Colonic mucosa (tissue), 4 donors: ENCODE data around the gene DGKH. TPM values are rescaled to one million over a fixed set of nuclear protein-coding genes. Genes with fewer than 3 reads are reported as not detected.

Experiments used
- DNase-seq: peaks from one replicate; pipeline ENCODE4 v3.0.0-alpha.2; 2020
- H3K27ac ChIP-seq: fragments of 200-600 bp; one replicate; pipeline ENCODE4 v1.8.0; 2021
- H3K27me3 ChIP-seq: fragments of 200-600 bp; one replicate; pipeline ENCODE4 v1.8.0; 2021
- H3K36me3 ChIP-seq: fragments of 200-600 bp; one replicate; pipeline ENCODE4 v1.8.0; 2021
- H3K4me1 ChIP-seq: fragments of 200-600 bp; one replicate; pipeline ENCODE4 v1.8.0; 2021; ENCODE audit warnings: mild to moderate bottlenecking
- H3K4me3 ChIP-seq: fragments of 200-600 bp; one replicate; pipeline ENCODE4 v1.8.0; 2021
- H3K9ac ChIP-seq, 2 donors: one replicate each; pipeline ENCODE4 v1.7.0; 2013; ENCODE audit warnings: control low read depth in 2 of 2, low read depth in 2 of 2, low read length in 2 of 2
- H3K9me3 ChIP-seq: fragments of 200-600 bp; one replicate; pipeline ENCODE4 v1.8.0; 2021
- intact Hi-C: fragments of 100-400 bp; cut with DNase I; formaldehyde crosslinking; loops from one replicate; pipeline ENCODE4 v1.14.1; 2022
- total RNA-seq, 2 donors: library from RNA; stranded (reverse); fragmentation: NEBNext Ultra II Directional in 1 of 2; extraction: Animal tissue kit (Norgen Biotek cat#: 25700) in 1 of 2; gene quantifications; one replicate each; pipeline ENCODE4 v1.2.1, GENCODE V29; 2021
- TF ChIP-seq, protein P1 (sequence below): fragments of 200-600 bp; IDR thresholded peaks from one replicate; pipeline ENCODE4 v1.8.0; 2022; ENCODE audit warnings: antibody characterized with exemption, mild to moderate bottlenecking
- donor health status: healthy.
- donor health status: DM: no; HTN: no; CAD: no.
- donor health status: DM: no; HTN: no; CAD: no.

Gene DGKH
- total RNA-seq, 2 donors from 2014 or later, result 15.5 to 17.9 TPM

DNA sequence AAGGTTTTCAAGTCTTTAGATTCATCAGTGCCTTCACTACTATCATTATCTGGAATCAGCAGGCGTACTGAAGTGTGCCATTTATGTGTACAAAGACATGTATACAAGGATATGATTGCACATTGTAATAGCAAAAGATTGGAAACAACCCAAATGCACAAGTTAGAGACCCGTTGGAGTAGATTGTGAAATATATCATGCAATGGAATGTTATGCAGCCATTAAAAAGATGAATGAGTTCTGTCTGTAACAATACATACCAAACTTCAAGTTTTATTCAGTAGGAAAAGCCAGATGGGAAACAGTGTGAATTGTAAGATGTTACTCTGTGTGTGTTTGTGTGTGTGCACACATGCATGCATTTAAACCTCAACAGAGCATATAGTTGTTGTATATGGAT, 97.9 kb downstream of the DGKH start:
- no peaks in the 10 kb centered on the region for H3K36me3 ChIP-seq
- TF ChIP-seq, protein P1, sequence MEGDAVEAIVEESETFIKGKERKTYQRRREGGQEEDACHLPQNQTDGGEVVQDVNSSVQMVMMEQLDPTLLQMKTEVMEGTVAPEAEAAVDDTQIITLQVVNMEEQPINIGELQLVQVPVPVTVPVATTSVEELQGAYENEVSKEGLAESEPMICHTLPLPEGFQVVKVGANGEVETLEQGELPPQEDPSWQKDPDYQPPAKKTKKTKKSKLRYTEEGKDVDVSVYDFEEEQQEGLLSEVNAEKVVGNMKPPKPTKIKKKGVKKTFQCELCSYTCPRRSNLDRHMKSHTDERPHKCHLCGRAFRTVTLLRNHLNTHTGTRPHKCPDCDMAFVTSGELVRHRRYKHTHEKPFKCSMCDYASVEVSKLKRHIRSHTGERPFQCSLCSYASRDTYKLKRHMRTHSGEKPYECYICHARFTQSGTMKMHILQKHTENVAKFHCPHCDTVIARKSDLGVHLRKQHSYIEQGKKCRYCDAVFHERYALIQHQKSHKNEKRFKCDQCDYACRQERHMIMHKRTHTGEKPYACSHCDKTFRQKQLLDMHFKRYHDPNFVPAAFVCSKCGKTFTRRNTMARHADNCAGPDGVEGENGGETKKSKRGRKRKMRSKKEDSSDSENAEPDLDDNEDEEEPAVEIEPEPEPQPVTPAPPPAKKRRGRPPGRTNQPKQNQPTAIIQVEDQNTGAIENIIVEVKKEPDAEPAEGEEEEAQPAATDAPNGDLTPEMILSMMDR, result no peak
- H3K9ac ChIP-seq, result no peak overlapping the region
- H3K27me3 ChIP-seq, result no peaks in the 10 kb centered on the region
- intact Hi-C loops, result no loop called here
- no peak overlapping the region for H3K4me3 ChIP-seq
- DNase-seq, result no peak
- no peak overlapping the region for H3K27ac ChIP-seq
- H3K9me3 ChIP-seq, result no peaks in the 10 kb centered on the region
- H3K4me1 ChIP-seq, result no peaks in the 10 kb centered on the region

DNA sequence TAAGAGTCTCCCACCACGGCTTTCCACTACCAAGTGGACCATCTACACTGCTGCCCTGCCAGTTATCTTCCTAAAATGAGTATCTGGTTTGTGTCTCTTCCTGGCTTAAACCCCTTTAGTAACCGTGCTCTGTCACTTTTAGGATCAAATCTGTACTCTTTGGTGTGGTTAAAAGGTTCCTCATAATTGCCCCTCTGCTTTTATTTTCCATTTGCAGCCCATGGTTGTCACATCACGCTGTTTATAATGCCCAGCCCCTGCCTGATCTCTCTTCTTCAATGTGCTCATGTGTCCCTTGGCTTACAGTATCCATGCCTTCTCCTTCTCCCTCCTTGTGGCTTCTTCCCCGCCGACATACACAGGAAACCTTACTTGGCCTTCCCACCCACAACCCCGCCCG, 100.1 kb downstream of the DGKH start:
- no peak for DNase-seq
- no peak overlapping the region for H3K9ac ChIP-seq
- no peaks in the 10 kb centered on the region for H3K36me3 ChIP-seq
- no peaks in the 10 kb centered on the region for H3K9me3 ChIP-seq
- intact Hi-C loops, result no loop called here
- no peaks in the 10 kb centered on the region for H3K4me1 ChIP-seq
- TF ChIP-seq, protein P1, result no peak
- no peak overlapping the region for H3K4me3 ChIP-seq
- H3K27ac ChIP-seq, result no peak overlapping the region
- no peaks in the 10 kb centered on the region for H3K27me3 ChIP-seq

DNA sequence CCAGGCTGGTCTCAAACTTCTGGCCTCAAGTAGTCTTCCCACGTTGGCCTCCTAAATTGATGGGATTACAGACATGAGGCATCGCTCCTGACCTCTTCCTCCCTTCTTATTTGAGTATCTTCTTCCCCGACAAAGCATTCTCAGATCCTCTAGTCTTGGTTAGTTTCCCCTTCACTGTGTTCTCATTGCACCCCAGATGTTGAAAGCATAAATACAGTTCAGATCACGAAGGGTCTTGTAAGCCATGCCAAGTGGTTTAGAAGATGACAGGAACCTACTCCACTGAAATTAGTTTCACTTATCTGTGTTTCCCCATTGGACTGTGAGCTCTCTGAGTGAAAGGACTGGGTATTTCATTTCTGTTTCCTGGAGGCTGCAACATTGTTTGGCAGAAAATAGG, 100.7 kb downstream of the DGKH start:
- DNase-seq, result no peak
- H3K9me3 ChIP-seq, result no peaks in the 10 kb centered on the region
- H3K36me3 ChIP-seq, result no peaks in the 10 kb centered on the region
- no peaks in the 10 kb centered on the region for H3K27me3 ChIP-seq
- H3K27ac ChIP-seq, result no peak overlapping the region
- TF ChIP-seq, protein P1, result no peak
- no peak overlapping the region for H3K9ac ChIP-seq
- H3K4me1 ChIP-seq, result no peaks in the 10 kb centered on the region
- intact Hi-C loops, result no loop called here
- H3K4me3 ChIP-seq, result no peak overlapping the region

DNA sequence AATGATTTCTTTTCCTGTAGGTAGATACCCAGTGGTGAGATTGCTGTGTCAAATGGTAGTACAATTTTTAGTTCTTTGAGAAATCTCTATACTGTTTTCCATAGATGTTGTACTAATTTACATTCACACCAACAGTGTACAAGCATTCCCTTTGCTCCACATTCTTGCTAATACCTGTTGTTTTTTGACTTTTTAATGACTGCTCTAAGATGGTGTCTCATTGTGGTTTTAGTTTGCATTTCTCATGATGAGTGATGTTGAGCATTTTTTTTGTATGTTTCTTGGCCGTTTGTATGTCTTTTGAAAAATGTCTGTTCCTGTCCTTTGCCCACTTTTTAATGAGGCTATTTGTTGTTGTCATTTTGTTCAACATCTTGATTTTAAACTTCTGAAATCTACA, 103.3 kb downstream of the DGKH start:
- no peak overlapping the region for H3K27ac ChIP-seq
- H3K36me3 ChIP-seq, result no peaks in the 10 kb centered on the region
- H3K9ac ChIP-seq, result no peak overlapping the region
- no peaks in the 10 kb centered on the region for H3K4me1 ChIP-seq
- intact Hi-C loops, result no loop called here
- H3K27me3 ChIP-seq, result no peaks in the 10 kb centered on the region
- no peak for DNase-seq
- no peak overlapping the region for H3K4me3 ChIP-seq
- TF ChIP-seq, protein P1, result no peak
- no peaks in the 10 kb centered on the region for H3K9me3 ChIP-seq

DNA sequence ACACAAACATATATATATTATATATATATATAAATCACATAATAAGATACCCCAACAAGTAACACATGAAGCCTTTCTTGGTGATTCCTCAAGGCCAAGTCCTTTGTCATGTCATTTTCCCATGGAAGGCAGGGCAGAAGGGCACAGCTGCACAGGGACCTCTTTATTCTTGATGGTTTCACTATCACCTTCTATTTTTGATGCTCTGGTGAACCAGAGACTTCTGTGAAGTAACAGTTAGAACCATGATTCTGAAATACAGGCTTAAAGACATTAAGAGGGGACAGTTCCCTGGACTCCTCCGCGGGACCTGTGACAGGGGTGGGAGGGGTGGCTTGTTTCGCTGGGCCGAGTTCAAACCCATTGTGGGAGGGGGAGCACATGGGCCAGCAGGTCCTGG, 104.0 kb downstream of the DGKH start:
- Histone ChIP-seq H3K9me3 (no peaks in the 10 kb centered on the region), H3K4me3 (no peak overlapping the region), H3K9ac (no peak overlapping the region), H3K4me1 (no peaks in the 10 kb centered on the region), H3K27ac (no peak overlapping the region), H3K27me3 (no peaks in the 10 kb centered on the region), H3K36me3 (no peaks in the 10 kb centered on the region)
- TF ChIP-seq, protein P1, result no peak
- intact Hi-C loops, result no loop called here
- no peak for DNase-seq
